HCT116 (cell line): ENCODE results near the gene AHRR. TPM values are rescaled to one million over a fixed set of nuclear protein-coding genes. Genes with fewer than 3 reads are reported as not detected.

ENCODE experiments used
- ATAC-seq: fragments of 200-7000 bp; cut with Tn5 transposase; 2 replicates; pipeline ENCODE4 v1.9.1; 2020; ENCODE audit warnings: mild to moderate bottlenecking, moderate library complexity
- BruUV-seq: library from RNA; stranded (reverse); fragments of 400-500 nt; replicated peaks from 2 replicates; lab custom pipeline; 2021; lab: Mats Ljungman, UMichigan
- CTCF ChIA-PET: fragments of 300-600 bp; sonication (Branson Sonifier 250); formaldehyde crosslinking; loops from one replicate; lab custom pipeline; 2021; ENCODE audit warnings: antibody characterized with exemption; lab: Charles Lee
- POLR2A ChIA-PET: fragments of 300-600, 350-600 bp; sonication (Branson Sonifier 250); formaldehyde crosslinking; loops from one replicate; lab custom pipeline; 2021; ENCODE audit warnings: antibody characterized with exemption; lab: Charles Lee
- RAD21 ChIA-PET, 2 experiments: fragments of 300-600 bp; sonication (Branson Sonifier 250); formaldehyde crosslinking; loops; one replicate each; lab custom pipeline; 2023; ENCODE audit warnings: low total read pairs in 2 of 2; ENCODE audit not compliant: uncharacterized antibody in 2 of 2, unreplicated experiment in 2 of 2, low non-redundant PET in 1 of 2; lab: Charles Lee
- DNase-seq: peaks from one replicate; pipeline ENCODE4 v3.0.0-alpha.2; 2010; ENCODE audit warnings: low read depth, low spot score
- H2AFZ ChIP-seq: fragments of 200-600 bp; shearing (Covaris generic), sonication (generic); 2 replicates; pipeline ENCODE4 v1.6.1; 2017; ENCODE audit warnings: low read depth, mixed run types, mixed read lengths, antibody characterized with exemption, low read length; ENCODE audit not compliant: poor library complexity, severe bottlenecking
- H3K27ac ChIP-seq: 2 replicates; pipeline ENCODE4 v1.5.1; 2012; ENCODE audit warnings: low read depth, low read length
- H3K27me3 ChIP-seq: fragments of 200-600 bp; sonication (generic); 2 replicates; pipeline ENCODE4 v1.6.1; 2016; ENCODE audit warnings: mixed run types, low read length, mixed read lengths; ENCODE audit not compliant: insufficient read depth
- H3K36me3 ChIP-seq, 2 experiments: fragments of 200-500 bp in 1 of 2; fragments of 200-600 bp in 1 of 2; sonication (Bioruptor generic) in 1 of 2; sonication (generic) in 1 of 2; 2 replicates each; pipeline versions ENCODE4 v1.5.1 to v1.6.1; 2014 to 2016; ENCODE audit warnings: low read length in 2 of 2, inconsistent platforms in 1 of 2, mixed read lengths in 1 of 2, mixed run types in 1 of 2; ENCODE audit not compliant: insufficient read depth in 2 of 2, control insufficient read depth in 1 of 2
- H3K4me1 ChIP-seq, 2 experiments: fragments of 200-600 bp in 1 of 2; sonication (generic) in 1 of 2; 2 replicates each; pipeline versions ENCODE4 v1.5.1 to v1.6.1; 2012 to 2017; ENCODE audit warnings: low read length in 2 of 2, inconsistent platforms in 1 of 2, mild to moderate bottlenecking in 1 of 2, mixed read lengths in 1 of 2, mixed run types in 1 of 2, moderate library complexity in 1 of 2; ENCODE audit not compliant: insufficient read depth in 2 of 2, control insufficient read depth in 1 of 2
- H3K4me2 ChIP-seq: fragments of 200-600 bp; sonication (generic); 2 replicates; pipeline ENCODE4 v1.6.1; 2017; ENCODE audit warnings: mixed run types, low read length, mixed read lengths
- H3K4me3 ChIP-seq, 2 experiments: fragments of 200-600 bp in 1 of 2; sonication (generic) in 1 of 2; replicated peaks in 1 of 2; 2 replicates each; pipeline ENCODE4 v1.5.1; 2011 to 2016; ENCODE audit warnings: low read length in 2 of 2, control low read depth in 1 of 2, low read depth in 1 of 2, mild to moderate bottlenecking in 1 of 2, mixed read lengths in 1 of 2, mixed run types in 1 of 2
- H3K79me2 ChIP-seq: fragments of 200-600 bp; sonication (generic); 2 replicates; pipeline ENCODE4 v1.6.1; 2017; ENCODE audit warnings: mild to moderate bottlenecking, mixed run types, low read length, moderate library complexity, mixed read lengths; ENCODE audit not compliant: insufficient read depth
- H3K9ac ChIP-seq: fragments of 200-600 bp; sonication (generic); 2 replicates; pipeline ENCODE4 v1.6.1; 2016; ENCODE audit warnings: low read length, mixed read lengths
- H3K9me2 ChIP-seq: fragments of 200-600 bp; sonication (generic), shearing (Covaris generic); 2 replicates; pipeline ENCODE4 v1.6.1; 2017; ENCODE audit warnings: mixed run types, mild to moderate bottlenecking, moderate library complexity; ENCODE audit not compliant: insufficient read depth
- H3K9me3 ChIP-seq, 2 experiments: fragments of 200-500 bp in 1 of 2; fragments of 200-600 bp in 1 of 2; sonication (Bioruptor generic) in 1 of 2; sonication (generic) in 1 of 2; 2 replicates each; pipeline ENCODE4 v1.6.1; 2014 to 2017; ENCODE audit warnings: low read length in 2 of 2, mixed read lengths in 2 of 2, inconsistent platforms in 1 of 2, low read depth in 1 of 2, mild to moderate bottlenecking in 1 of 2, mixed run types in 1 of 2, moderate library complexity in 1 of 2; ENCODE audit not compliant: control insufficient read depth in 1 of 2, insufficient read depth in 1 of 2
- H4K20me1 ChIP-seq: fragments of 200-600 bp; sonication (generic), shearing (Covaris generic); 2 replicates; pipeline ENCODE4 v1.6.1; 2017; ENCODE audit warnings: mixed run types, mild to moderate bottlenecking, moderate library complexity; ENCODE audit not compliant: insufficient read depth
- EGR1 ChIP-seq: IDR thresholded peaks from 2 replicates; pipeline ENCODE4 v1.6.1; 2012; ENCODE audit warnings: low read depth
- ELF1 ChIP-seq: IDR thresholded peaks from 2 replicates; pipeline ENCODE4 v1.6.1; 2012; ENCODE audit warnings: low read depth, borderline replicate concordance
- EZH2phosphoT487 ChIP-seq: fragments of 200-600 bp; IDR thresholded peaks from 2 replicates; pipeline ENCODE4 v1.6.1; 2018; ENCODE audit warnings: antibody characterized with exemption, borderline replicate concordance
- JUND ChIP-seq: IDR thresholded peaks from 2 replicates; pipeline ENCODE4 v1.6.1; 2012
- MAX ChIP-seq: IDR thresholded peaks from 2 replicates; pipeline ENCODE4 v1.6.1; 2012
- POLR2A ChIP-seq: IDR thresholded peaks from 2 replicates; pipeline ENCODE4 v1.7.0; 2011; ENCODE audit warnings: borderline replicate concordance; ENCODE audit not compliant: insufficient read depth, insufficient read length; ENCODE audit errors: extremely low read depth
- POLR2AphosphoS5 ChIP-seq: IDR thresholded peaks from 2 replicates; pipeline ENCODE4 v1.6.1; 2011; ENCODE audit warnings: mild to moderate bottlenecking, low read depth, low read length, moderate library complexity
- RAD21 ChIP-seq: IDR thresholded peaks from 2 replicates; pipeline ENCODE4 v1.6.1; 2012; ENCODE audit warnings: low read depth, mild to moderate bottlenecking
- TCF7L2 ChIP-seq: IDR thresholded peaks from 2 replicates; pipeline ENCODE4 v1.7.0; 2011; ENCODE audit warnings: borderline replicate concordance, inconsistent platforms; ENCODE audit not compliant: insufficient read depth, insufficient read length; ENCODE audit errors: extremely low read depth
- YY1 ChIP-seq: IDR thresholded peaks from 2 replicates; pipeline ENCODE4 v1.6.1; 2011; ENCODE audit warnings: low read length, low read depth, moderate library complexity, mild to moderate bottlenecking; ENCODE audit not compliant: insufficient replicate concordance; ENCODE audit errors: extremely low read depth
- ZBTB33 ChIP-seq: IDR thresholded peaks from 2 replicates; pipeline ENCODE4 v1.6.1; 2011; ENCODE audit warnings: mild to moderate bottlenecking, low read length, moderate library complexity; ENCODE audit not compliant: insufficient replicate concordance; ENCODE audit errors: extremely low read depth
- intact Hi-C: fragments of 100-400 bp; cut with micrococcal nuclease; formaldehyde crosslinking; loops from 2 replicates; pipeline ENCODE4 v1.10.0; 2022
- total RNA-seq: library from RNA; stranded (reverse); gene quantifications from one replicate; pipeline ENCODE4 v1.2.1, GENCODE V29; 2021; ENCODE audit not compliant: unreplicated experiment

AHRR gene
- total RNA-seq, 1 experiment from 2014 or later = 12.7 TPM

GRCh38 chr5:393846-394275 lies 72.3 kb downstream of the AHRR start:
- no peak for ATAC-seq

GRCh38 chr5:394671-395155 lies 73.2 kb downstream of the AHRR start:
- intact Hi-C loops = no loop called here
- RAD21 ChIA-PET = no interaction called here
- Histone ChIP-seq H3K27ac (no peak overlapping the region), H4K20me1 (no peaks in the 10 kb centered on the region), H3K4me1 (peaks cover 14 to 69% of the 10 kb centered on the region in 2 experiments), H3K79me2 (no peaks in the 10 kb centered on the region), H2AFZ (no peak overlapping the region), H3K4me2 (peak overlapping the region; percentile 40), H3K4me3 (no peak overlapping the region), H3K27me3 (no peaks in the 10 kb centered on the region), H3K9me3 (no peaks in the 10 kb centered on the region), H3K9me2 (no peaks in the 10 kb centered on the region), H3K9ac (peak overlapping the region; percentile 36; the same call in 1 of the 2 replicates), H3K36me3 (no peaks in the 10 kb centered on the region)
- no TSS peak for BruUV-seq
- TF ChIP-seq EZH2phosphoT487 (no peak), POLR2AphosphoS5 (no peak), ZBTB33 (no peak), TCF7L2 (no peak), JUND (no peak), RAD21 (no peak), EGR1 (no peak), POLR2A (no peak), ELF1 (no peak)
- no peak for ATAC-seq
- POLR2A ChIA-PET = no interaction called here
- CTCF ChIA-PET = no interaction called here
- no peak for DNase-seq

More at GRCh38 chr5:393846-394275, 72.3 kb downstream of the AHRR start:
- no peak overlapping the region for H3K4me3 ChIP-seq
- no peaks in the 10 kb centered on the region for H3K9me3 ChIP-seq
- no peaks in the 10 kb centered on the region for H3K27me3 ChIP-seq
- BruUV-seq = no TSS peak
- H3K36me3 ChIP-seq = no peaks in the 10 kb centered on the region
- H3K9ac ChIP-seq = no peak overlapping the region
- ChIA-PET POLR2A (no interaction called here), RAD21 (no interaction called here), CTCF (no interaction called here)
- TF ChIP-seq MAX = no peak
- TF ChIP-seq POLR2A = no peak
- TF ChIP-seq YY1 = no peak
- no peak for DNase-seq
- no peaks in the 10 kb centered on the region for H3K79me2 ChIP-seq
- no peaks in the 10 kb centered on the region for H4K20me1 ChIP-seq
- H3K4me2 ChIP-seq = no peak overlapping the region
- no peak overlapping the region for H3K27ac ChIP-seq
- intact Hi-C loops = no loop called here
- peaks cover 7 to 65% of the 10 kb centered on the region in 2 experiments; a peak in 3 of 4 replicates for H3K4me1 ChIP-seq
- H3K9me2 ChIP-seq = no peaks in the 10 kb centered on the region
- no peak overlapping the region for H2AFZ ChIP-seq
